Colon (tissue), 2 donors: ENCODE measurements around the gene UTRN.

ENCODE experiments used
- FAIRE-seq: peaks from 2 replicates; lab custom pipeline; 2012; peaks lifted over from hg19 to GRCh38; lab: Jason Lieb, UNC
- donor health status: control.
- donor health status: control.

UTRN gene

DNA sequence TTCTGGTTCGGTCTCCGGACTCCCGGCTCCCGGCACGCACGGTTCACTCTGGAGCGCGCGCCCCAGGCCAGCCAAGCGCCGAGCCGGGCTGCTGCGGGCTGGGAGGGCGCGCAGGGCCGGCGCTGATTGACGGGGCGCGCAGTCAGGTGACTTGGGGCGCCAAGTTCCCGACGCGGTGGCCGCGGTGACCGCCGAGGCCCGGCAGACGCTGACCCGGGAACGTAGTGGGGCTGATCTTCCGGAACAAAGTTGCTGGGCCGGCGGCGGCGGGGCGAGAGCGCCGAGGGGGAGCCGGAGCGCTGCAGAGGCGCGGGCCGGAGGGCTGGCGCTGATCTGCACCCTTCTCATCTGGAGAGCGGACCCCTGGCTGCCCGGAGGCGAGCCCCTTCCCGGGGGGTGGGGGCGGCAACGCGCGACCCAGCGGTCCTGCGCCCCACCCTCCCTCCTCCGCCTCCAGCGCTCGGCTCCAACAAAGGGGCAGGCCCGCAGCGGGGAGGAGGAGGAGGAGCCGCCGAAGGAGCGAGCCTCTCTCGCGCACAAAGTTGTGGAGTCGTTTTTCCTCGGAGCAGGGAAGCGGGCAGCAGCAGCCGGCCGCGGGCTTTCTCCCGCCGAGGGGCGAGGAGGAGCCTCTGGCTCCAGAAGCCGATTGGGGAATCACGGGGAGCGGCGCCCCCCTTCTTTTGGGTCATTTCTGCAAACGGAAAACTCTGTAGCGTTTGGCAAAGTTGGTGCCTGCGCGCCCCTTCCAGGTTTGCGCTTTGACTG is at the start of gene UTRN:
TSS of gene UTRN (plus strand) at position 553 of the 765 bp plus-strand sequence. CDS start 6,494 bp downstream, outside the sequence.
- no peak for FAIRE-seq

DNA sequence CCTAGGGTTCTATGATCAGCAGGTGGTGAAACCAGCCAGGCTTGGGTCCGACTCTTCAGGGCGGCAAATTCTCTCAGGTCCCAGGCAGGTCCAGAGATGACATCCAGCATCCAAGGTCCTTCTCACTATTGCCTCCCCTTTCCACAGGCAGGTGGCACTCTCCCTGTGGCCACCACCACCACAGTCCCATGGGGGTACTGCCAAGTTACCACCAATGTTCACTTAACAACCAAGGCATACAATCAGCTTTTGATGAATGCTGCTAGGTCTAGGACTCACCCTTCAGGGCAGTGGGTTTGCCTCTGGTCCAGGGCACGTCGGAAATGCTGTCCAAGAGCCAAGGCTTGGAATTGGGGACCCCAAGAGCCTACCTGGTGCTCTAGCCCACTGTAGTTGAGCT is 40.4 kb upstream of the UTRN start:
- no peak for FAIRE-seq

DNA sequence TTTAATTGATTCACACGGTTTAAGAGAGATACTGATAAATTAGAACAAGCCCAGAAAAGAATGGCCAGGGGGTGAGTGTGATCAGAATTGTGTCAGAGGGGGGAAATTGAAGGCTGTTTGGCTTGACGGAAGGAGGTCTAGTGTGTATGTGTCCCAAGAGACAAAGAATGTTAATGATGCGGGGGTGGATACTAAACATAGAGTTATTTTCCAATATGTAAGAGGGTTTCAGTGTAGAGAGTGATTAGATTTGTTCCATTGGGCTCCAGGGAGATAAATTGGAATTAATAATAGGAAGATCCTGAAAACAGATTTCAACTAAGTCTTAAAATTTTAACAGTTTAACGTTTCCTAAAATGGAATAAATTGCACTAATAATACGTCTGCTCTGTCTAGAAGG is 38.1 kb upstream of the UTRN start:
- FAIRE-seq: no peak

GRCh38 chr6:144248003-144248402 is 37.1 kb upstream of the UTRN start:
- no peak for FAIRE-seq

- no peak for FAIRE-seq
Observed at GRCh38 chr6:144248476-144249301, 36.4 kb upstream of the UTRN start.

GRCh38 chr6:144250276-144250675 is 34.9 kb upstream of the UTRN start:
- FAIRE-seq: no peak

- no peak for FAIRE-seq
Observed at GRCh38 chr6:144252259-144252658, 32.9 kb upstream of the UTRN start.

GRCh38 chr6:144259986-144260385 is 25.1 kb upstream of the UTRN start:
- no peak for FAIRE-seq

GRCh38 chr6:144262470-144263369 is 22.4 kb upstream of the UTRN start:
- FAIRE-seq: no peak

- FAIRE-seq: no peak
Observed at GRCh38 chr6:144263786-144264185, 21.3 kb upstream of the UTRN start.

DNA sequence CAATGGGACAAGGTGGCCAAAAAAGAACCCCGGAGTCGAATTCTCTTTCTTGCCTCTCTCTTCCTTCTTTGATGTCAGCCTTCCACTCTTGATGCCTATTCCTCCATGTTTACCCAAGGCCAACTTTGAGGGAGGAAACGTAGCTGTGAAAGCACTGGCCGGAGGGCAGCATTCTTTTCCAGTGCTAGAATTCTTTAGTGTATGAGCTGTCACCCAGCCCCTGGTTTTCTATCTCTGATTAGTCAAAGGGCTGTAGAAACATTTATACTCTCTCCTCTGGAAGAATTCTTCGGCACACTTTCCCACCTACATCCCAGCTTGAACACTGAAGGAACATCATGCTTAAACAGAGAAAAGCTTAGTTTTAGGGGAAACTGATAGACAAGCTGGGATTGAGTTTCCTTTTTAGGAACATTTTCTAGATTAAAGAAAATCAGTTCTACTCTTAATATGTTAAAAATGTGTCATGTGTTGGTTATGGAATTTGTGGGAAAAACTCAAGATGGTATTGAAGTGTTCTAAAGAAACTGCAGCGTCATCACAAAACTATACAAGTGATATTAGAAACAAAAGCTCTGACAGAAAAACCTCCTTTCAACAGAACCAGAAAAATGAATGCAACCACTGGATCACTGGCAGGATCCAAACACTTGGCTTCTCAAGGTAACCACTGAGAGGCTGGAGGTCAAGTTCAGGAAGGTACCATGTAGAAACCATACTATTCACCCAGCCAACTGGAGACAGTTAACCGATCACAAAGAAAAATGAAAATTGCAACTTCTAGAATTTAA is 20.7 kb upstream of the UTRN start:
- no peak for FAIRE-seq

DNA sequence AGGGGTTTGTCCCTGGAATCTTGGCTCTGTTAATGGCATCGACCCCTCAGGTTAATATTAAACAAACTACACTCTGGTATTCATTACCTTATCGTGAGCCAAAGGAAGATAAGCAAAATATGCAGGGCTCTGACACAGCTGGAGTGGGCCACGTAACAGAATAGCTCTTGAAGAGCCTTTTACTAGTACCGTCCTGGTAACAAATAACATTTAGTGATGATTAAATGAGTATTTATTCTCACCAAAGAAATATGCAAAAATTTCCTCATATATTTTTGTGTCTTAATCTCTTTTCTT is 20.1 kb upstream of the UTRN start:
- no peak for FAIRE-seq

DNA sequence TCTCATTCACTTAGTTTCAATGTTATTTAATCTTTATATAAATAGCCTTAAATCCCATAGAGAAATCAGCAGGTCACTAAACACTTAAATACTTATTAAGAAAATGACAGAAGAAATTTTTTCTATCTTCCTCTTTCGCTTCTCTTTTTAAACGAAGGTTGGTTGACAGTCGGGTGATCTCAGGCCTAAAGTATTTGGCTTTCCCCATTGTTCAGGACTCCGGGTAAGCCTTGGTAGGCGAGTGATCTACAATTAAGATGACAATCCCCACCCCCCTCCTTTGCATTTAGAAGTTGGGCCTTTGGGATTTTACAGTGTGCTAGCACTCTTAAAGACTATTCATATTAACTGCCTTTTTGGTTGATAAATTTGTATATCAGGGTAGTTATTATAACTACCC is 19.7 kb upstream of the UTRN start:
- FAIRE-seq: no peak

- no peak for FAIRE-seq
Observed at GRCh38 chr6:144266091-144266649, 19.0 kb upstream of the UTRN start.

- no peak for FAIRE-seq
Observed at GRCh38 chr6:144268794-144269349, 16.3 kb upstream of the UTRN start.

DNA sequence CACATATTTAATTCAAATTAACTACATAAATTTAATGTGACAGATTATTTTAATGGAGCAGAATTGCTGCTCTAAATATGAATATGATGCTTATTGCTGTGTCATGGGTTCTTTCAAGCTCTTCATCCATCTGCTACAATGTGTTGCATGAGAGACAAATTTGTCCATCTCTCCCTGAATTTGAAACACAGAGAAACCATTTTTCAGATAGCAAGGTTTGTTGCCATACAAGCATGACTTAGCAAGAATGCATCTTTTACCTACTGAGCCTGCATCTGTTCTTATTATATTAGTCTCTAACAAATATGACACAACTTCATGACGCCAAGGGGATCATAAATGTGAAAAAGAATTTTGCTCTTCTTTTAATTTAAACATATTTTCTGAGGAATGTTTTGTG is 8.0 kb upstream of the UTRN start:
- no peak for FAIRE-seq

GRCh38 chr6:144277605-144278227 is 7.4 kb upstream of the UTRN start:
- no peak for FAIRE-seq

DNA sequence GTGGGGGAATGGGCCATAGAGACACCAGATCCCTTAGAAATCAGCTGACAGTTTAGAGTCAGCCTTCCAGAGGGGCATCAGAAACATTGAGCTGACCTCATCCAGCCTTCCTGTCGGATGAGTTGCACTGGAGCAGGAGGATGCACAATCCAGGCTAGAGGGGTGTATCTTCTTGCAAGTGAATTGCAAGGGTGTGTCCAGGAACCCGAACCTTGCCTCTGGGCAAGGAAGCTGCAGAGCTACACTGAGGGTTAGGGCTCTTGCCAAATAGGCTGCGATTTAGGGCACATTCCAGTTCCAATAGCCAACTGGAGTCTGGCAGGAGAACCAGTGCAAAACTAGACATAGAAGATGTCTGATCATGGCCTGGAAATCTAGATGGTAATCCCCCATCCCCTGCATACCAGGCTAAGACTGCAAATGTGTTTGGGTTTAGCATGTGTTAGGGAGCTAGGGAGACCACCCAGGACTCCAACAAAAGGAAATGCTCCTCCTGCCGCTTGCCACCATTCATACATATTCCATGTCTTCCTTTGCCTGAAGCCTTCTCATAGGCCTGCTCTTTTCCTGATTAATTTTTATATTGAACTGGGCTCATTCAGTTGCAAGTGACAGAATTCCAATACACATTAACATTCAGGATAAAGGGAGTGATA is 6.3 kb upstream of the UTRN start:
- FAIRE-seq: no peak

- FAIRE-seq: no peak
Observed at GRCh38 chr6:144279484-144280150, 5.5 kb upstream of the UTRN start.
